ENCODE data around the gene SLC16A3.

The SLC16A3 gene

DNA sequence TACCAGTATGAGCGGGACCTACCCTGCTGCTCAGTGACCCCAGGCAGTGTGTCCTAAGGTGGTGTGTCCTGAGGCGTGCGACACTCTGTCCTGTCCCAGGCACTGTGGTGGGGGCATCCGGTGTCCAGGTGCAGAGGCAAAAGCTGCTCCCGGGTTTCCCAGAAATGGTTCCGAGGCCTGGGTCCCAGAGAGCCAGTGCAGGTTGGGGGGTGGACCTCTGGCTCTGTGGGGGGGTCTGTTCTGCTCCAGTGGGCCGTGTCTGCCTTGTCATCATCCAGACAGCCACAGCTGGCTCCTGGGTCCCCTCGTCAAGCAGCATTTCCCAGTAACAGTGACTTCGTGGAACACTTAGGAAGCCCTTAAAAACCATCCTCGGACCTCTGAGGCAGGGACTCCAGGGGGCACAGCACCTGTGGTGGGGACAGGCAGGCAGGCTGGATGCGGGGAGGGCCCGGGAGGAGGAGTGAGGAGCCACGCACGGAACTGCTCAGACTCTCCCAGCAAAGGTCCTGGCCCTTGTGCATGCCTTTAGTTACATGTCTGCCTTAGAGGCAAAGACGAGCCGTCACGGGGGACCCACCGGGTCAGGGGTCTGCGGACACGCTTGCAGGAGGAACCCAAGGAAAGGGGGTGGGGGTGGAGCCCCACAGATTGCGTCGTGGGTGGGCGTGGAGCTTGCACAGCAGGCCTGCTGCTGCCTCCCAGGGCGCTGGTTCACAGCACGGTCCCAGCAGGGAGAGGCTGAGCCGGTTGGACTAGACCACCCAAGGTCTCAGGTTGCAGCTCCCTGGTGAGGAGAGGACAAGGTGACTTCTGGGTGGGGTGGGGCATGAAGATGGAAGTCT, 5.6 kb downstream of the SLC16A3 start:
- Histone ChIP-seq H3K27ac (ENCODE audit: low read length) (no peak overlapping the region), H3K4me3 (ENCODE audit: low read length) (no peak overlapping the region), H3K27me3 (ENCODE audit: control insufficient read depth, insufficient read depth, low read length) (peaks cover 41% of the 10 kb centered on the region), H3K9me3 (ENCODE audit: control insufficient read depth, low read depth, low read length) (no peaks in the 10 kb centered on the region), H3K9ac (ENCODE audit: low read length) (no peak overlapping the region), H3K4me1 (ENCODE audit: control insufficient read depth, low read depth, low read length) (peaks cover 4% of the 10 kb centered on the region), H3K36me3 (ENCODE audit: control insufficient read depth, low read depth, low read length) (no peaks in the 10 kb centered on the region)

DNA sequence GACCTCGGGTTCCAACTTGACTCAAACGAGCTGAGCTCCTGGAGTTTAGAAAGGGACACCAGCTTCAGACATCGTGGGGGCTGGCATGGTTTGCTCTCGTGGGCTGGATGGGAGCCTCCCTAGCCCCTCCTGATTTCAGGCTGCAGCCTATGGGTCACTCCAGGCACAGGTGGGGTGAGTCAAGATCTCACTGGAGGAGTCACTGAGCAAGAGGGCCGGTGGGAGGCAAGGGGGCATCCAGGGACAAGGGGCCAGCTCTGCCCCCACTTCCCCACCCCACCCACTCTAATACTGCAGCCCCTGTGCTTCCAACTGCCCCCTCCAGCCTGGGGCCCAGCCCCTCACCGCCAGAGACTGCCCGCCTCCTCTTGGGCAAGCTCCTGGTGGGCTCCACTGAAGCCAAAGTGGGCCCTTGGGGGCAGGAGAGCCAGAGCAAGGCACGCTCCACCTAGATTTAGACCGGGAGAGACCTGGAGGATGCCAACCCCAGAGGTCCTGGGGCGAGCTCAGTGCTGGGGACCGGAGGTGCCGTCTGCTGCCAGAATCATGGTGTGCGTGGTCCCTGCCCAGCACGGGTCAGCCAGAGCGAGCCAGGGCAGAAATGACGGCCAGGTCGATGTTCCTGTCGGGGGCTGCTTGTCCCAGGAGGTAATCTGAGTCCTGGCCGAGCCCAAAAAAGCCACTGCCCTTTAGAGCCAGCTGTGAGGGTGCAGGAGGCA, 6.4 kb downstream of the SLC16A3 start:
- H3K9me3 ChIP-seq (ENCODE audit: control insufficient read depth, low read depth, low read length), result no peaks in the 10 kb centered on the region
- H3K4me3 ChIP-seq (ENCODE audit: low read length), result no peak overlapping the region
- H3K4me1 ChIP-seq (ENCODE audit: control insufficient read depth, low read depth, low read length), result peaks cover 4% of the 10 kb centered on the region
- no peak overlapping the region for H3K27ac ChIP-seq (ENCODE audit: low read length)
- no peak overlapping the region for H3K9ac ChIP-seq (ENCODE audit: low read length)
- no peaks in the 10 kb centered on the region for H3K36me3 ChIP-seq (ENCODE audit: control insufficient read depth, low read depth, low read length)
- H3K27me3 ChIP-seq (ENCODE audit: control insufficient read depth, insufficient read depth, low read length), result peaks cover 33% of the 10 kb centered on the region

DNA sequence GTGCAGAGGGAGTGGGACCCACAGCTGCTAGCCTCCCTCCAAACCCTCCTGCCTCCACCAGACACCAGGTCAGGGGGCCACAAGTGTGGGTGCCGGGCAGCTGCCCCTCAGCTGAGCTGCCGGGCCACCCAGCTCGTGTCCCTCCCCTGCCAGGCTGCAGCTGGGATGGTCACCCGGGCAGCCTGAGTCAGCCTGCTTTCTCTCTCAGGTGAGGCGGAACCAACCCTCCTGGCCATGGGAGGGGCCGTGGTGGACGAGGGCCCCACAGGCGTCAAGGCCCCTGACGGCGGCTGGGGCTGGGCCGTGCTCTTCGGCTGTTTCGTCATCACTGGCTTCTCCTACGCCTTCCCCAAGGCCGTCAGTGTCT, 6.9 kb downstream of the SLC16A3 start:
- H3K4me1 ChIP-seq (ENCODE audit: control insufficient read depth, low read depth, low read length), result peaks cover 4% of the 10 kb centered on the region
- H3K4me3 ChIP-seq (ENCODE audit: low read length), result no peak overlapping the region
- no peaks in the 10 kb centered on the region for H3K9me3 ChIP-seq (ENCODE audit: control insufficient read depth, low read depth, low read length)
- no peak overlapping the region for H3K9ac ChIP-seq (ENCODE audit: low read length)
- peaks cover 27% of the 10 kb centered on the region for H3K27me3 ChIP-seq (ENCODE audit: control insufficient read depth, insufficient read depth, low read length)
- no peak overlapping the region for H3K27ac ChIP-seq (ENCODE audit: low read length)
- no peaks in the 10 kb centered on the region for H3K36me3 ChIP-seq (ENCODE audit: control insufficient read depth, low read depth, low read length)

GRCh38 chr17:82236142-82236971, 7.5 kb downstream of the SLC16A3 start:
- H3K4me3 ChIP-seq (ENCODE audit: low read length), result no peak overlapping the region
- no peak overlapping the region for H3K9ac ChIP-seq (ENCODE audit: low read length)
- H3K9me3 ChIP-seq (ENCODE audit: control insufficient read depth, low read depth, low read length), result no peaks in the 10 kb centered on the region
- H3K27ac ChIP-seq (ENCODE audit: low read length), result no peak overlapping the region
- no peaks in the 10 kb centered on the region for H3K36me3 ChIP-seq (ENCODE audit: control insufficient read depth, low read depth, low read length)
- H3K27me3 ChIP-seq (ENCODE audit: control insufficient read depth, insufficient read depth, low read length), result peaks cover 21% of the 10 kb centered on the region
- peaks cover 4% of the 10 kb centered on the region for H3K4me1 ChIP-seq (ENCODE audit: control insufficient read depth, low read depth, low read length)

DNA sequence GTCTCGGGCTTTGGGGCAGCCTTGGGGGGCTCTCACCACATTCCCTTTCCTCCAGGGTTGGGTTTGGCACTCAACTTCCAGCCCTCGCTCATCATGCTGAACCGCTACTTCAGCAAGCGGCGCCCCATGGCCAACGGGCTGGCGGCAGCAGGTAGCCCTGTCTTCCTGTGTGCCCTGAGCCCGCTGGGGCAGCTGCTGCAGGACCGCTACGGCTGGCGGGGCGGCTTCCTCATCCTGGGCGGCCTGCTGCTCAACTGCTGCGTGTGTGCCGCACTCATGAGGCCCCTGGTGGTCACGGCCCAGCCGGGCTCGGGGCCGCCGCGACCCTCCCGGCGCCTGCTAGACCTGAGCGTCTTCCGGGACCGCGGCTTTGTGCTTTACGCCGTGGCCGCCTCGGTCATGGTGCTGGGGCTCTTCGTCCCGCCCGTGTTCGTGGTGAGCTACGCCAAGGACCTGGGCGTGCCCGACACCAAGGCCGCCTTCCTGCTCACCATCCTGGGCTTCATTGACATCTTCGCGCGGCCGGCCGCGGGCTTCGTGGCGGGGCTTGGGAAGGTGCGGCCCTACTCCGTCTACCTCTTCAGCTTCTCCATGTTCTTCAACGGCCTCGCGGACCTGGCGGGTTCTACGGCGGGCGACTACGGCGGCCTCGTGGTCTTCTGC, 8.4 kb downstream of the SLC16A3 start:
- Histone ChIP-seq H3K27ac (ENCODE audit: low read length) (no peak overlapping the region), H3K4me3 (ENCODE audit: low read length) (no peak overlapping the region), H3K36me3 (ENCODE audit: control insufficient read depth, low read depth, low read length) (peaks cover under 1% of the 10 kb centered on the region), H3K27me3 (ENCODE audit: control insufficient read depth, insufficient read depth, low read length) (peaks cover 13% of the 10 kb centered on the region), H3K4me1 (ENCODE audit: control insufficient read depth, low read depth, low read length) (peaks cover 2% of the 10 kb centered on the region), H3K9ac (ENCODE audit: low read length) (no peak overlapping the region), H3K9me3 (ENCODE audit: control insufficient read depth, low read depth, low read length) (no peaks in the 10 kb centered on the region)

- H3K9ac ChIP-seq (ENCODE audit: low read length), result no peak overlapping the region
- H3K27ac ChIP-seq (ENCODE audit: low read length), result no peak overlapping the region
- no peak overlapping the region for H3K4me3 ChIP-seq (ENCODE audit: low read length)
- no peaks in the 10 kb centered on the region for H3K9me3 ChIP-seq (ENCODE audit: control insufficient read depth, low read depth, low read length)
- H3K4me1 ChIP-seq (ENCODE audit: control insufficient read depth, low read depth, low read length), result no peaks in the 10 kb centered on the region
- H3K27me3 ChIP-seq (ENCODE audit: control insufficient read depth, insufficient read depth, low read length), result peaks cover 6% of the 10 kb centered on the region
- peaks cover 7% of the 10 kb centered on the region for H3K36me3 ChIP-seq (ENCODE audit: control insufficient read depth, low read depth, low read length)
These were observed 9.1 kb downstream of the SLC16A3 start for GRCh38 chr17:82237746-82238471.

DNA sequence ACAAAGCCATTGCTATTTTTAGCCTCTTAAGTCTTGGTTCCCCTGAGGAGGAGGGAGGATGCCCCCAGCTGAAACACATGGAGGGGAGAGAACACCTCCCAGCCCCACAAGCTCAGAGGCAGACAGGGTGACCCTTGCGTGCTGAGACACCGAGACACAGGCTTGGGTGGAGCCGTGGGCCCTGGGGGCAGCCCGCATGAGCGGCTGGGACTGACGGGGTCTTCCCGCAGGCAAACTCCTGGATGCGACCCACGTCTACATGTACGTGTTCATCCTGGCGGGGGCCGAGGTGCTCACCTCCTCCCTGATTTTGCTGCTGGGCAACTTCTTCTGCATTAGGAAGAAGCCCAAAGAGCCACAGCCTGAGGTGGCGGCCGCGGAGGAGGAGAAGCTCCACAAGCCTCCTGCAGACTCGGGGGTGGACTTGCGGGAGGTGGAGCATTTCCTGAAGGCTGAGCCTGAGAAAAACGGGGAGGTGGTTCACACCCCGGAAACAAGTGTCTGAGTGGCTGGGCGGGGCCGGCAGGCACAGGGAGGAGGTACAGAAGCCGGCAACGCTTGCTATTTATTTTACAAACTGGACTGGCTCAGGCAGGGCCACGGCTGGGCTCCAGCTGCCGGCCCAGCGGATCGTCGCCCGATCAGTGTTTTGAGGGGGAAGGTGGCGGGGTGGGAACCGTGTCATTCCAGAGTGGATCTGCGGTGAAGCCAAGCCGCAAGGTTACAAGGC, 9.8 kb downstream of the SLC16A3 start:
- Histone ChIP-seq H3K36me3 (ENCODE audit: control insufficient read depth, low read depth, low read length) (peaks cover 14% of the 10 kb centered on the region), H3K27me3 (ENCODE audit: control insufficient read depth, insufficient read depth, low read length) (no peaks in the 10 kb centered on the region), H3K9me3 (ENCODE audit: control insufficient read depth, low read depth, low read length) (no peaks in the 10 kb centered on the region), H3K27ac (ENCODE audit: low read length) (no peak overlapping the region), H3K4me3 (ENCODE audit: low read length) (no peak overlapping the region), H3K9ac (ENCODE audit: low read length) (no peak overlapping the region), H3K4me1 (ENCODE audit: control insufficient read depth, low read depth, low read length) (no peaks in the 10 kb centered on the region)

GRCh38 chr17:82239401-82239925, 10.6 kb downstream of the SLC16A3 start:
- Histone ChIP-seq H3K27me3 (ENCODE audit: control insufficient read depth, insufficient read depth, low read length) (no peaks in the 10 kb centered on the region), H3K27ac (ENCODE audit: low read length) (no peak overlapping the region), H3K4me3 (ENCODE audit: low read length) (no peak overlapping the region), H3K4me1 (ENCODE audit: control insufficient read depth, low read depth, low read length) (no peaks in the 10 kb centered on the region), H3K9ac (ENCODE audit: low read length) (no peak overlapping the region), H3K9me3 (ENCODE audit: control insufficient read depth, low read depth, low read length) (no peaks in the 10 kb centered on the region), H3K36me3 (ENCODE audit: control insufficient read depth, low read depth, low read length) (peaks cover 23% of the 10 kb centered on the region)

DNA sequence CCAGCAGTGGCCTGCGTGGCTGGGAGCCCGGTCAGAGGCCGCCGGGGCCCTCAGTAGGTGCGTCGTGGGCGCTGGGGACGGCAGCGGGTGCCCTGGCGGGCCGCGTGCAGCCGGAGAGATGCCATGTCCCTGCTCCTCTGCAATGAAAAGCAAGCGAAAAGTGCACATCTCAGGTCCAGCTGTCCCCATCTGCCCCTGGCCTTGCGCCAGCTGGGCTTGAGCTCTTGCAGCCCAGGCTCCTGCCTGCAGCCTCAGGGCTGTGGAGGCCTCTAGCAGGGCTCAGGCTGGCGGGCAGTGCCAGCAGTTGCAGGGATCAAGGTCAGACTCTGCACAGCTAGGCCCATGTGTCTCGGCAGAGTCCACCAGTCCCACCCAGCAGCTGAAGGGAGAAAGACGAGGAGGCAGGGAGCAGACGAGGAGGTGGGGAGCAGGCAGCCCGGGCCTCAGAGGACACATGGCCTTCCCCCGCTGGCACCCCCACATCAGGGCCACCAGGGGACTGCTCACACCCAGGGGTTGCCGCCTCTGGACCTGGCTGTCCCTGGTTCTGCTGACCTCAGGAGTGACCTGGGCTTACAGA, 11.2 kb downstream of the SLC16A3 start:
- Histone ChIP-seq H3K27me3 (ENCODE audit: control insufficient read depth, insufficient read depth, low read length) (no peaks in the 10 kb centered on the region), H3K9me3 (ENCODE audit: control insufficient read depth, low read depth, low read length) (no peaks in the 10 kb centered on the region), H3K4me3 (ENCODE audit: low read length) (no peak overlapping the region), H3K4me1 (ENCODE audit: control insufficient read depth, low read depth, low read length) (no peaks in the 10 kb centered on the region), H3K36me3 (ENCODE audit: control insufficient read depth, low read depth, low read length) (peaks cover 28% of the 10 kb centered on the region), H3K27ac (ENCODE audit: low read length) (no peak overlapping the region), H3K9ac (ENCODE audit: low read length) (no peak overlapping the region)

All from iPS-18a (cell line).